Activated CD4-positive, alpha-beta T cell treated with anti-CD3 and anti-CD28 coated beads for 48 hours (primary cell): Measurements from ENCODE around the gene UPK1A.

Experiments
- DNase-seq: peaks from one replicate; pipeline ENCODE4 v3.0.0-alpha.2; 2020

UPK1A gene

GRCh38 chr19:35693835-35694599 is 27.7 kb downstream of the UPK1A start:
- DNase-seq: peak; percentile 94

DNA sequence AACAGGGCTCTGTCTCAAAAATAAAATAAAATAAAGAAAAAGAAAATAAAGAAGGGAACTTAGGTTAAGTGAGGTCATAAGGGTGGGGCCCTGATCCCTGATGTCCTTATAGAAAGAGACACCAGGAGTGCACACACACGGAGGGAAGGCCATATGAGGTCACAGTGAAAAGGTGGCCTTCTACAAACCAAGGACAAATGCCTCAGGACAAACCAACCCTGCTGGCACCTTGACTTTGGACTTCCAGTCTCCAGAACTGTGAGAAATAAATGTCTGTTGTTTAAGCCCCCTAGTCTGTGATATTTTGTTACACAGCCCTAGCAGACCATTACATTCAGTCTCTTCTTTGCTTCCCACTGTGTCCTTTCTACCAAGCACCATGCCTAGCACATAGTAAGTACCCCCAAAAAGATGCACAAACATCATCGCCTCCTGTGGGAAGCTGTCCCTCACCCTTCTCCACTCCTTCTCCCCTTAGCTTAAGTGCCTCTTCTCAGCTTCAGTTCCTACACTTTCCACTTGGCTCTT is 29.6 kb downstream of the UPK1A start:
- DNase-seq: no peak

DNA sequence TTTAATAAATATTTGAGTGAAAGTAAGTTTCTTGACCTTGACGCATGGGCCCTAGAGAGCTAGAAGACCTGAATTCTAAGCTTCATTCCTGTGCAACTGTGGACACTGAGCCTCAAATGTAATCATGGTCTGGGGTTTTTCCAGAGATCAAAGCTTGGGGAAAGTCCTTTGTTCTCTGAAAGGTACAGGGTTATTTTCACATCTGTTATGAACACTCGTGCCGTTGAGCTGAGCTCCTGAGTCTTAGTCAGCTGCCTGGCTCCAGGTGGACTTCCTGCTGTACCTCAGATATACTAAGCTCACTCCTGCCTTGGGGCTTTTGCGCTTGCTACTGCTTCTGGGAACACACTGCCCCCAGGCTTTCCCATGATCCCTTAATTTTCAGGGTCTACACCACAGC is 30.5 kb downstream of the UPK1A start:
- peak; percentile 49 for DNase-seq

- DNase-seq: peak; percentile 96
These were observed 36.1 kb downstream of the UPK1A start for GRCh38 chr19:35702223-35703012.

DNA sequence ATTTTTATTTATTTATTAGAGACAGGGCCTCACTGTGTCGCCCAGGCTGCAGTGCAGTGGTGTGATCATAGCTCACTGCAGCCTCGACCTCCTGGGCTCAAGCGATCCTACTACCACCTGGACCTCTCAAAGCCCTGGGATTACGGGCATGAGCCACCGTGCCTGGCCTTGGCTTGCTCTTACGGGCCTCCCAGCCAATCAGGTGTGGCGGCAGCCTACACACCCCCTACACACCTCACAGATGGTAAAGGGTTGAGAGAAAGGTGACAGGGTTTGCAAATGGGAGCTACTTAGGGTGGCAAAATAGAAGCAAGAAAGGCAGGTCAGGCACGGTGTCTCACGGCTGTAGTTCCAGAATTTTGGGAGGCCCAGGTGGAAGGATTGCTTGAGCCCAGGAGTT is 37.0 kb downstream of the UPK1A start:
- no peak for DNase-seq

DNA sequence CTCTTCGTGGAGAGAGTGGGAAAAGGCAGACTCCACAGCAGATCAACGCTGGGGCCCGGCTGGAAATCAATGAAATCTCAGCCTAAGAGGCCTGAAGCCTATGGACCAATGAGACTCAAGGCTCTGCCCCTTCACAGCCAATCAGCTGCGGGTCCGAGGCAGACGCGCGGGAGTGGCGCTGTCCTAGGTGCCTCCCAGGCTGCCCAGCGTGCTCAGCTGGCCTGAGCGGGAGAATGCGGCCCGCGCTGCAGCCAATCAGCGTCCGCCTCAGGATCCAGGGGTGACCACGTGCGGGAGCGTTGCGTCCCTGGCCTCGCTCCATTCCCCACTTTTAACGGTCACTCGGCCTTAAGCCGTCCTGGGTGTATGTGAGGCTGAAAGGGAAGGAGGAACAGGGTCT is 37.9 kb downstream of the UPK1A start, which contains the start of gene ZBTB32:
TSS of gene ZBTB32 (plus strand) at position 341 of the 400 bp plus-strand sequence. CDS start 10,069 bp downstream, outside the sequence.
- DNase-seq: peak; percentile 58

DNA sequence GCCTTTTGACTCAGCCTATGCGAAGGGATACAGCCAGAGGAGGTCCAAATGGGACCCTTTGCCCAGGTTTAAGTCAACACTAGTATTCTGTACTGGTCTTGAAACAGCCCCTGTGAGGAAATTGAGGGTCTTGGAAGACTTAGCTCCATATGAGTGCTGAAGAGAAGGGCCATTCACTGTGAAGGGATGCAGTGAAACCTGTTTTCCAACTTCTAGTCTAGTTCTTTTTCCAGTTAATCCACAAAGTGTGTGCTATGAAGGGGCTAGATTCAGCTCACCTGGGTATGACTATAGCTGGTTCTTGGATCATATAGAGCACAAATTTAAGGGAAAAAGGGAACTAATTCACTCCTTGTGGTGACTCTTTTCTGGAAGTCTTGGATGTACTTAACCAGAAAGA is 42.1 kb downstream of the UPK1A start:
- no peak for DNase-seq

DNA sequence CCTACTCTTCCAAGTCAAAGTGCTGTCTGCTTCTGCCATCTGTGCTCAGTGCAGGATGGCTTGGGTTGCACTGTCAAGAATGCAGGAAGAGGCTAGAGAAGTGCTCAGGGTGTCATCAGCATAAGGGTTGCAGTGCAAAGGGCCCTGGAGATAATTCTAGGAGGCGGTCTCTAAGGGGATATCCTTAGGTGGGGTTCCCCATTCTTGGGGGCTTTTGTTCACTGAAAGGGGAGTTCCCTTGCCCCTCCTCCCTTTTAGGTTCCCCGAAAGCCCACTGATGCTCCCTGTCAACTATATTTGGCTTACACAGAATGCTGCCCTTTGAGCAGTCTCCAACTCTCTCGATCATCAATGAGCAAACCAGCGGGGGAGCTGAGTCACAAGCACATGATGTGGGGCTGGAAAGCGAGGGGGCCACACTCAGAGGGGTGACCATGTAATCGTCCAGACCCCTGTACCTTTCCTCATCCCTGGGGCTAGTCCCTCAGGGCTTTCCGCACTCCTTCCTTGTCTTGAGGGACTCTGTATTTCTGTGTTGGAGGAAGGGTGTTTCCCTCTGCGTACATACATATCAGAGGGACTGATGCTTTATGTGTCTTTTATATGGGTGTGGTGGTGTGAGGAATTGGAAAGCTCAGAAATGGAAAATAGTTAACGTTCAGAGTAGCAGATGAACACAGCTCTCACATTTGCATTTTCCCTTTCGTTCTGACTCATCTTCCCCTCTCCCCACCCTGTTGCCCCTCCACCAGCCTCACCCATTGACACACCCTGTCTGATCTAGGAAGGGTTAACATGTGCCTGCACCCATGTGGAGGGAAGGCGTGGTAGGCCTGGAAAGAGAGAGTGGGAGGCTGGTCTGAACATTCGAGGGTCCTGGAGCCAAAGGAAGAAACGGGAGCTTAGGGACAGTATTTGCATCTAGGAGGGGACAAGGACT is 44.7 kb downstream of the UPK1A start:
- peak; percentile 81 for DNase-seq

DNA sequence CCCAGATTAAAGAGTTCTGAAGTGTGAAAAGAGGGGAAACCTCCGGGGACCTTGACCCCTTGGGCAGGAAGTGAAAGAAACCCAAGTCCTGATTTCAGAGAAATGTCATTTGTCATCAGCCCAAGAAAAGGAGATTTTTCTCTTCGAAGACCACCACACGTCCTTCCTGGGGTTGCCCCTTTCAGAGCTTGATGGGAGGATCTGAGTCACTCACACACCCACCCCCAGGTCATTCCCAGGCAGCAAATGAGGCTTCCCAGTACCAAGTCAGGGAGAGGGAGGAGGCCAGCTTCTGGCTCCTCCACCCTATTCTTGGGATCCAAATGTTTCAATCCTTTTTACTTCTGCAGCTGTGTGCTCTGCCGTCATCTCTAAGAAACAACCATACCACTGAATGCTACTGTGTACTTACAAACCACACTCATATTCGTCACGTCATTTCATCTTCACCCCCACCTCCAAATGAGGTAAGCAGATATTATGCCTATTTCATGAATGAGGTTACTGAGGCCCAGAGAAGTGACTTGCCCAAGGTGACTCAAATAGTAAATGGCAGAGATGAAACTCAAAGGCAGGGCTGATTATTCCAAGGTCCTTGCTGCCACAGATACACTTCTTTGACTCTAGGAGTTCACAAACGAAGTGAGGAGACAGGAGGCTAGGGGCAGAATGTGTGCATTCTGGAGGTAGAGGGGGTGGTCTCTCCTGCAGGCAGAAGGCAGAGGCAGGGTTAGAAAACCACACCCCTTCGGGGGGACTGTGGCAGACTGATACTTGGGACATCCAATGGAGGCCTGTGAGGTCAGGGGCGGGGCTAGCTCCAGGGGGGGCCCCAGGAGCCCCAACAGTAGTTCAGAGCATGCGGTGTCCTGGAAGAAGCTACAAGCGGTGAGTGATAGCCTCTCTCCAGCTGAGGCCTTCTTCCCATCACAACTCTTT is 46.5 kb downstream of the UPK1A start:
- peak; percentile 92 for DNase-seq

DNA sequence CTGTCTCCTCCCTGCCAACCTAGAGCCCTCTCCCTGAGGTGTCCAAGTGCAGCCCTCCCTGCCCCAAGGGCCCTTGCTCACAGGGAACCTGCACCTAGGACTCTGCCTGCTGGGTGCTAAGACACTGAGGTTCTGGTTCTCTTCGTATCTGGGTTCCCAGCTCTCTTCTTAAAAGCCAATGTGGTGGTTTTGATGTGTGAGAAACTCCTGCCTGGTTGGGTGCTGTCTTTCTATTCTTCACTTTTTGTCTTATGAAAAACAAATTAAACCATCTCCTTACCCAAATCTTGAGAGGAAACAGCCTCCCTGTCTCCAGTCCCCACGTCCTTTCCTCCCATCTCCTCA is 47.2 kb downstream of the UPK1A start:
- DNase-seq: no peak

GRCh38 chr19:35713904-35714495 is 47.7 kb downstream of the UPK1A start:
- DNase-seq: no peak

DNA sequence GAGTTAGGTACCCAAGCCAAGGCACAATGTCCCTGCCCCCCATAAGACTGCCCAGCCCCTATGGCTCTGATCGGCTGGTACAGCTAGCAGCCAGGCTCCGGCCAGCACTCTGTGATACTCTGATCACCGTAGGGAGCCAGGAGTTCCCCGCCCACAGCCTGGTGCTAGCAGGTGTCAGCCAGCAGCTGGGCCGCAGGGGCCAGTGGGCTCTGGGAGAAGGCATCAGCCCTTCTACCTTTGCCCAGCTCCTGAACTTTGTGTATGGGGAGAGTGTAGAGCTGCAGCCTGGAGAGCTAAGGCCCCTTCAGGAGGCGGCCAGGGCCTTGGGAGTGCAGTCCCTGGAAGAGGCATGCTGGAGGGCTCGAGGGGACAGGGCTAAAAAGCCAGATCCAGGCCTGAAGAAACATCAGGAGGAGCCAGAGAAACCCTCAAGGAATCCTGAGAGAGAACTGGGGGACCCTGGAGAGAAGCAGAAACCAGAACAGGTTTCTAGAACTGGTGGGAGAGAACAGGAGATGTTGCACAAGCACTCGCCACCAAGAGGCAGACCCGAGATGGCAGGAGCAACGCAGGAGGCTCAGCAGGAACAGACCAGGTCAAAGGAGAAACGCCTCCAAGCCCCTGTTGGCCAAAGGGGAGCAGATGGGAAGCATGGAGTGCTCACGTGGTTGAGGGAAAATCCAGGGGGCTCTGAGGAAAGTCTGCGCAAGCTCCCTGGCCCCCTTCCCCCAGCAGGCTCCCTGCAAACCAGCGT is 48.5 kb downstream of the UPK1A start:
- peak; percentile 65 for DNase-seq

DNA sequence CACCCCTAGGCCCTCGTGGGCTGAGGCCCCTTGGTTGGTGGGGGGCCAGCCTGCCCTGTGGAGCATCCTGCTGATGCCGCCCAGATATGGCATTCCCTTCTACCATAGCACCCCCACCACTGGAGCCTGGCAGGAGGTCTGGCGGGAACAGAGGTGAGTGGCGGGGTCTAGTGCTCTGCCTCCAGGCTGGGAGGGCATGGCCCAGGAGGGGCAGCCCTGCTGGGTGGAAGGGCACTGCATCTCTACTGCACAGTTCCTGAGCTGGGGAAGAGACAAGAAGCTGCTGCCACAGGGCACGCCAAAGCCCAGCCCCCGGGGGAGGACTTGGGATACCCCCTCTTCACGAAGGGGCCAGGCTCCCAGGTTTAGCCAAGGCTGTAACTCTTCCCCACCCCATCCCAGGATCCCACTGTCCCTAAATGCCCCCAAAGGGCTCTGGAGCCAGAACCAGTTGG is 49.1 kb downstream of the UPK1A start:
- no peak for DNase-seq

GRCh38 chr19:35715981-35716800 is 49.9 kb downstream of the UPK1A start:
- no peak for DNase-seq

DNA sequence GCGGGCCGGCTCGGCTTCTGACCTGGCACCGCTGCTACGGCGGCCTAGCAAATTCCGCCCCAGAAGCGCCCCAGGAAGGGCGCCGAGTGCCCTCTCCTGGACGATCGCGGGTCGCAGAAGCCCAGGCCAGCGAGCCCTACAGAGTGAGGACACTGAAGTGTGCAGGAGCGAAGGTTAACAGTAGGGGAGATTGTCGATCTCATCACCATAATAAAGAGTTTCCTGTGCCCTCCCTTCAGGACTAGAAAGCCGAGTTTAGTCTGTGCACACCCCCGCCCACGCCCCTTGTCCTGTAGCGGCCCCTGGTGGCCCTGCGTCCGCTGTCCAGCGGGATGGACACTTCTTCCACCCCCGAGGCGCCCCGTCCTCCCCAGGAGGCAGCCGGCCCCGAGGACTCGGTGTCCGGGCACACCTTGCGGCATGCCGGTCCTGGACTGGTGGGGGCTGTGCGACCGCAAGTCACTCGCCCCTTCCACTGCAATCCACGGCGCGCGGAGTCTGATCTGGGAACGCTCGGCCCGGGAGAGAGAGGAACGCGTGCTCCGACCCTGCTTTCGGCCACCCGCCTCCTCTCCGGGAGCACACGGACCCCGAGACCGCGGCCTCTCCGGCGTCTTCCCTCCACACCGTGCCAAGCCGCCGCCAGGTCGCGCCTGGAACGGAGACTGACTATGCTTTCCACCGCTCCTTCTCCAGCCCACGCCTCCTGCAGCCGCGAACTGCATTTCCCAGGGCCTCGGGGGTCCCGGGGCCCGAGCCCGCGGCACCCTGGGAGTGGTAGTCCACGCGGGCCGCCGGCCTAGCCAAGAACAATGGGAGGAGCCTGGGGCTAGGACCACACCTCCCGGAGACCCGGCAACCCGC is 50.7 kb downstream of the UPK1A start:
- DNase-seq: peak; percentile 98

DNA sequence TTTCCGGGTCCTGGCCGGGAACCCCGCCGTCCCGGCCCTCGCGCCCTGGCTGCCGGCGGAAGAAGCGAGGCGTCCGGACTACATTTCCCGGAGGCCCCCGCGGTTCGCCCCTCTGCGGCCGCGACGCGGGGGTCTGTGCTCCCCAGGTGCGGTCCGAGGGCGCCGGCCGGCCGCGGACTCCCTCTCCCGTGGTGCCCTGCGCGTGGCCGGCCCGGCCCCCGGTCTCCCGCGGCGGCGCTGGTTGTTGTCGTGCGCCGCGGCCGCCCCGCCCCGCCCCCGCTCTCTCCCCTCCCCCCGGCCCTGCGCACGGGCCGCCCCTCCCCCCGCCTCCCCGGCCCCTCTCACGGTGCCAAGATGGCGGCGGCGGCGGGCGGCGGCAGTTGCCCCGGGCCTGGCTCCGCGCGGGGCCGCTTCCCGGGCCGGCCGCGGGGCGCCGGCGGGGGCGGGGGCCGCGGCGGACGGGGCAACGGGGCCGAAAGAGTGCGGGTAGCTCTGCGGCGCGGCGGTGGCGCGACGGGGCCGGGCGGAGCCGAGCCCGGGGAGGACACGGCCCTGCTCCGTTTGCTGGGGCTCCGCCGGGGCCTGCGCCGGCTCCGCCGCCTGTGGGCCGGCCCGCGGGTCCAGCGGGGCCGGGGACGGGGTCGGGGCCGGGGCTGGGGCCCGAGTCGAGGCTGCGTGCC is 51.5 kb downstream of the UPK1A start, which contains the start of gene KMT2B:
TSS of gene KMT2B (plus strand) at position 339 of the 680 bp plus-strand sequence. CDS start at position 355, 16 bp downstream.
- no peak for DNase-seq

GRCh38 chr19:35718345-35719041 is 52.2 kb downstream of the UPK1A start:
- DNase-seq: peak; percentile 77
